SU-DHL-6 (cell line): ENCODE results near the gene GPR15.

Source experiments
- CTCF ChIP-seq: fragments of 200-600 bp; sonication (generic); IDR thresholded peaks from one replicate; pipeline ENCODE4 v1.5.1; 2017; ENCODE audit warnings: antibody characterized with exemption, mild to moderate bottlenecking, low read length, moderate library complexity; ENCODE audit not compliant: insufficient read depth, poor library complexity, severe bottlenecking
- EZH2phosphoT487 ChIP-seq: fragments of 200-600 bp; sonication (generic), shearing (Covaris generic); conservative IDR thresholded peaks from 2 replicates; pipeline ENCODE4 v1.6.1; 2018; ENCODE audit warnings: mild to moderate bottlenecking, antibody characterized with exemption, low read length, moderate library complexity, mixed read lengths

DNA sequence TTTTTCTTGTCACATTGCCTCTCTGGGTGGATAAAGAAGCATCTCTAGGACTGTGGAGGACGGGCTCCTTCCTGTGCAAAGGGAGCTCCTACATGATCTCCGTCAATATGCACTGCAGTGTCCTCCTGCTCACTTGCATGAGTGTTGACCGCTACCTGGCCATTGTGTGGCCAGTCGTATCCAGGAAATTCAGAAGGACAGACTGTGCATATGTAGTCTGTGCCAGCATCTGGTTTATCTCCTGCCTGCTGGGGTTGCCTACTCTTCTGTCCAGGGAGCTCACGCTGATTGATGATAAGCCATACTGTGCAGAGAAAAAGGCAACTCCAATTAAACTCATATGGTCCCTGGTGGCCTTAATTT lies 478 bp downstream of the GPR15 start:
- TF ChIP-seq CTCF = no peak
- TF ChIP-seq EZH2phosphoT487 = no peak
